HepG2 (cell line): ENCODE results near the gene KNL1. TPM values are rescaled to one million over a fixed set of nuclear protein-coding genes. Genes with fewer than 3 reads are reported as not detected.

Source experiments
- BCL6 ChIP-seq: IDR thresholded peaks from 2 replicates; pipeline ENCODE4 v1.6.1; 2016; ENCODE audit warnings: missing genetic modification reagents, missing compliant biosample characterization
- CCAR2 ChIP-seq: fragments of 200-400 bp; formaldehyde crosslinking; optimal IDR thresholded peaks from 2 replicates; pipeline ENCODE3; 2018; ENCODE audit warnings: low read depth, mild to moderate bottlenecking, low read length, moderate library complexity
- ETV6 ChIP-seq: sonication (generic); formaldehyde crosslinking; conservative IDR thresholded peaks from 2 replicates; pipeline ENCODE4 v1.4.0; 2020; ENCODE audit warnings: missing genetic modification reagents
- GATA4 ChIP-seq: sonication (generic); IDR thresholded peaks from 2 replicates; pipeline ENCODE4 v1.6.1; 2016; ENCODE audit warnings: antibody characterized with exemption, low read depth, borderline replicate concordance
- HOXD1 ChIP-seq: sonication (generic); formaldehyde crosslinking; IDR thresholded peaks from 2 replicates; pipeline ENCODE4 v1.5.0; 2020; ENCODE audit warnings: missing genetic modification reagents
- IKZF1 ChIP-seq: fragments of 450-650 bp; IDR thresholded peaks from 2 replicates; pipeline ENCODE4 v1.7.1; 2016
- KDM3A ChIP-seq: IDR thresholded peaks from 2 replicates; pipeline ENCODE4 v1.6.1; 2018; ENCODE audit warnings: low read depth, missing compliant biosample characterization
- TAF1 ChIP-seq: sonication (generic); formaldehyde crosslinking; IDR thresholded peaks from 2 replicates; pipeline ENCODE4 v1.4.0; 2020; ENCODE audit warnings: missing genetic modification reagents
- ZBTB42 ChIP-seq: sonication (generic); formaldehyde crosslinking; IDR thresholded peaks from 2 replicates; pipeline ENCODE4 v1.5.0; 2020; ENCODE audit warnings: mild to moderate bottlenecking, missing genetic modification reagents
- ZNF160 ChIP-seq: sonication (generic); formaldehyde crosslinking; IDR thresholded peaks from 2 replicates; pipeline ENCODE4 v1.8.0; 2022; ENCODE audit warnings: mild to moderate bottlenecking, inconsistent platforms, missing genetic modification reagents
- ZNF337 ChIP-seq: sonication (generic); formaldehyde crosslinking; IDR thresholded peaks from 2 replicates; pipeline ENCODE4 v1.5.1; 2020; ENCODE audit warnings: missing genetic modification reagents, low read depth, mild to moderate bottlenecking, borderline replicate concordance
- ZNF446 ChIP-seq: sonication (generic); formaldehyde crosslinking; IDR thresholded peaks from 2 replicates; pipeline ENCODE4 v1.5.0; 2020; ENCODE audit warnings: mild to moderate bottlenecking, missing genetic modification reagents
- ZNF670 ChIP-seq: sonication (generic); formaldehyde crosslinking; IDR thresholded peaks from 2 replicates; pipeline ENCODE4 v1.8.0; 2022; ENCODE audit warnings: mild to moderate bottlenecking, missing genetic modification reagents, borderline replicate concordance
- ZNF775 ChIP-seq: sonication (generic); formaldehyde crosslinking; IDR thresholded peaks from 2 replicates; pipeline ENCODE4 v1.4.0; 2020; ENCODE audit warnings: missing genetic modification reagents, mild to moderate bottlenecking, moderate library complexity, borderline replicate concordance
- ZNF891 ChIP-seq: sonication (generic); formaldehyde crosslinking; IDR thresholded peaks from 2 replicates; pipeline ENCODE4 v1.5.0; 2020; ENCODE audit warnings: mild to moderate bottlenecking, missing genetic modification reagents
- polyA plus RNA-seq, 8 experiments: library from polyadenylated mRNA; depleted of rRNA in 3 of 8; stranded (reverse) in 7 of 8; unstranded in 1 of 8; fragments of >200 nt; fragmentation: Illumina TruSeq in 4 of 8; extraction: Trizol in 4 of 8; gene quantifications; 2 replicates each; pipeline versions ENCODE4 v1.2.1 to v1.2.3, GENCODE V29; 2011 to 2016; ENCODE audit warnings: low read depth in 4 of 8, missing spikeins in 1 of 8, mixed read lengths in 1 of 8; ENCODE audit not compliant: insufficient read depth in 1 of 8
- total RNA-seq, 5 experiments: library from RNA; depleted of rRNA; stranded (reverse); fragments of >200 nt; fragmentation: Illumina TruSeq; extraction: Trizol; gene quantifications; 2 replicates each; pipeline ENCODE4 v1.2.3, GENCODE V29; 2016; ENCODE audit warnings: low read depth in 1 of 5
- TF ChIP-seq, protein P1 (sequence below): sonication (generic); formaldehyde crosslinking; IDR thresholded peaks from 2 replicates; pipeline ENCODE4 v1.4.0; 2020; ENCODE audit warnings: mild to moderate bottlenecking, missing genetic modification reagents
- TF ChIP-seq, protein P2 (sequence below): sonication (generic); formaldehyde crosslinking; IDR thresholded peaks from 2 replicates; pipeline ENCODE4 v1.4.0; 2020; ENCODE audit warnings: missing genetic modification reagents, borderline replicate concordance
- TF ChIP-seq, protein P3 (sequence below), 2 experiments: fragments of 450-650 bp in 1 of 2; sonication (generic) in 1 of 2; formaldehyde crosslinking; IDR thresholded peaks; 2 replicates each; pipeline versions ENCODE4 v1.5.0 to v1.8.0; 2020 to 2022; ENCODE audit warnings: mild to moderate bottlenecking in 1 of 2, missing genetic modification reagents in 1 of 2
- TF ChIP-seq, protein P4 (sequence below): sonication (generic); formaldehyde crosslinking; IDR thresholded peaks from 2 replicates; pipeline ENCODE4 v1.5.0; 2020; ENCODE audit warnings: missing genetic modification reagents, mild to moderate bottlenecking, borderline replicate concordance
- TF ChIP-seq, protein P5 (sequence below): sonication (generic); formaldehyde crosslinking; IDR thresholded peaks from 2 replicates; pipeline ENCODE4 v1.5.1; 2020; ENCODE audit warnings: missing genetic modification reagents, mild to moderate bottlenecking, borderline replicate concordance
- TF ChIP-seq, protein P6 (sequence below): sonication (generic); formaldehyde crosslinking; IDR thresholded peaks from 2 replicates; pipeline ENCODE4 v1.4.0; 2020; ENCODE audit warnings: low read depth, mild to moderate bottlenecking, missing genetic modification reagents

The KNL1 gene
- total and polyA plus RNA-seq, 2 of the 13 experiments (the other 11 are each of a cell fraction or from before 2014, with no cell fraction given) = 8.0 to 21.4 TPM

DNA sequence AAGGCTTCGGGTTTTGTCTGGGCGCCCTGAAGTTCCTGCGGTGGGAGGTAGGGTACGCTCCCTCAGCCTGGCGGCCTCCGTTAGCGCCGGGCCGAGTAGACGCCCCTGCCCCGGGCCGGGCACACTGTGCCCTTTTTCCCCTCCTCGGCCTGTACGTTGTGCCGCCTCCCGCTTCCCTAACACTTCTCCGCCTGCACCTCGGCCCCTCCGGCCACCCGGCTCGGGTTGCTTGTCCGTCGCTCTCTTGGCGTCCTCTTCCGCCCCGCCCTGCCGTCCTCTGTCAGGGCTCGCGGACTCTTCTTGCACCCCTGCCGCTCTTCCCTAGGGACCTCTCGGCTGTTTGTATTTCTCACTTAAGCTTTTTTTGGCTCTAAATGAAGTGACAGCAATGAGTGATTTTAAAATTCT is 384 bp downstream of the KNL1 start (continued):
- TF ChIP-seq ETV6 (CRISPR knock-in tag) (0 out of 2 replicates have a peak, but pooled peaks have one; percentile 35), ZNF891 (CRISPR knock-in tag) (peak; percentile 40; the same call in 1 of the 2 replicates), ZNF670 (CRISPR knock-in tag) (peak; percentile 71; the same call in 1 of the 2 replicates), GATA4 (no peak), CCAR2 (no peak), IKZF1 (no peak), HOXD1 (CRISPR knock-in tag) (0 out of 2 replicates have a peak, but pooled peaks have one; percentile 35), KDM3A (CRISPR knock-in tag) (no peak), ZBTB42 (no peak), BCL6 (CRISPR knock-in tag) (no peak), ZNF160 (CRISPR knock-in tag) (no peak), ZNF775 (CRISPR knock-in tag) (no peak), TAF1 (CRISPR knock-in tag) (no peak), ZNF337 (CRISPR knock-in tag) (no peak), ZNF446 (CRISPR knock-in tag) (no peak)
- TF ChIP-seq, protein P1, sequence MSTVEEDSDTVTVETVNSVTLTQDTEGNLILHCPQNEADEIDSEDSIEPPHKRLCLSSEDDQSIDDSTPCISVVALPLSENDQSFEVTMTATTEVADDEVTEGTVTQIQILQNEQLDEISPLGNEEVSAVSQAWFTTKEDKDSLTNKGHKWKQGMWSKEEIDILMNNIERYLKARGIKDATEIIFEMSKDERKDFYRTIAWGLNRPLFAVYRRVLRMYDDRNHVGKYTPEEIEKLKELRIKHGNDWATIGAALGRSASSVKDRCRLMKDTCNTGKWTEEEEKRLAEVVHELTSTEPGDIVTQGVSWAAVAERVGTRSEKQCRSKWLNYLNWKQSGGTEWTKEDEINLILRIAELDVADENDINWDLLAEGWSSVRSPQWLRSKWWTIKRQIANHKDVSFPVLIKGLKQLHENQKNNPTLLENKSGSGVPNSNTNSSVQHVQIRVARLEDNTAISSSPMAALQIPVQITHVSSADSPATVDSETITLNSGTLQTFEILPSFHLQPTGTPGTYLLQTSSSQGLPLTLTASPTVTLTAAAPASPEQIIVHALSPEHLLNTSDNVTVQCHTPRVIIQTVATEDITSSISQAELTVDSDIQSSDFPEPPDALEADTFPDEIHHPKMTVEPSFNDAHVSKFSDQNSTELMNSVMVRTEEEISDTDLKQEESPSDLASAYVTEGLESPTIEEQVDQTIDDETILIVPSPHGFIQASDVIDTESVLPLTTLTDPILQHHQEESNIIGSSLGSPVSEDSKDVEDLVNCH (CRISPR knock-in tag) = no peak
- TF ChIP-seq, protein P2, sequence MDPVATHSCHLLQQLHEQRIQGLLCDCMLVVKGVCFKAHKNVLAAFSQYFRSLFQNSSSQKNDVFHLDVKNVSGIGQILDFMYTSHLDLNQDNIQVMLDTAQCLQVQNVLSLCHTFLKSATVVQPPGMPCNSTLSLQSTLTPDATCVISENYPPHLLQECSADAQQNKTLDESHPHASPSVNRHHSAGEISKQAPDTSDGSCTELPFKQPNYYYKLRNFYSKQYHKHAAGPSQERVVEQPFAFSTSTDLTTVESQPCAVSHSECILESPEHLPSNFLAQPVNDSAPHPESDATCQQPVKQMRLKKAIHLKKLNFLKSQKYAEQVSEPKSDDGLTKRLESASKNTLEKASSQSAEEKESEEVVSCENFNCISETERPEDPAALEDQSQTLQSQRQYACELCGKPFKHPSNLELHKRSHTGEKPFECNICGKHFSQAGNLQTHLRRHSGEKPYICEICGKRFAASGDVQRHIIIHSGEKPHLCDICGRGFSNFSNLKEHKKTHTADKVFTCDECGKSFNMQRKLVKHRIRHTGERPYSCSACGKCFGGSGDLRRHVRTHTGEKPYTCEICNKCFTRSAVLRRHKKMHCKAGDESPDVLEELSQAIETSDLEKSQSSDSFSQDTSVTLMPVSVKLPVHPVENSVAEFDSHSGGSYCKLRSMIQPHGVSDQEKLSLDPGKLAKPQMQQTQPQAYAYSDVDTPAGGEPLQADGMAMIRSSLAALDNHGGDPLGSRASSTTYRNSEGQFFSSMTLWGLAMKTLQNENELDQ (CRISPR knock-in tag) = no peak
- TF ChIP-seq, protein P3, sequence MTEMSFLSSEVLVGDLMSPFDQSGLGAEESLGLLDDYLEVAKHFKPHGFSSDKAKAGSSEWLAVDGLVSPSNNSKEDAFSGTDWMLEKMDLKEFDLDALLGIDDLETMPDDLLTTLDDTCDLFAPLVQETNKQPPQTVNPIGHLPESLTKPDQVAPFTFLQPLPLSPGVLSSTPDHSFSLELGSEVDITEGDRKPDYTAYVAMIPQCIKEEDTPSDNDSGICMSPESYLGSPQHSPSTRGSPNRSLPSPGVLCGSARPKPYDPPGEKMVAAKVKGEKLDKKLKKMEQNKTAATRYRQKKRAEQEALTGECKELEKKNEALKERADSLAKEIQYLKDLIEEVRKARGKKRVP (CRISPR knock-in tag; IDR thresholded peaks at IDR 0.05) = no peak
- TF ChIP-seq, protein P4, sequence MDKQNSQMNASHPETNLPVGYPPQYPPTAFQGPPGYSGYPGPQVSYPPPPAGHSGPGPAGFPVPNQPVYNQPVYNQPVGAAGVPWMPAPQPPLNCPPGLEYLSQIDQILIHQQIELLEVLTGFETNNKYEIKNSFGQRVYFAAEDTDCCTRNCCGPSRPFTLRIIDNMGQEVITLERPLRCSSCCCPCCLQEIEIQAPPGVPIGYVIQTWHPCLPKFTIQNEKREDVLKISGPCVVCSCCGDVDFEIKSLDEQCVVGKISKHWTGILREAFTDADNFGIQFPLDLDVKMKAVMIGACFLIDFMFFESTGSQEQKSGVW = no peak
- TF ChIP-seq, protein P5, sequence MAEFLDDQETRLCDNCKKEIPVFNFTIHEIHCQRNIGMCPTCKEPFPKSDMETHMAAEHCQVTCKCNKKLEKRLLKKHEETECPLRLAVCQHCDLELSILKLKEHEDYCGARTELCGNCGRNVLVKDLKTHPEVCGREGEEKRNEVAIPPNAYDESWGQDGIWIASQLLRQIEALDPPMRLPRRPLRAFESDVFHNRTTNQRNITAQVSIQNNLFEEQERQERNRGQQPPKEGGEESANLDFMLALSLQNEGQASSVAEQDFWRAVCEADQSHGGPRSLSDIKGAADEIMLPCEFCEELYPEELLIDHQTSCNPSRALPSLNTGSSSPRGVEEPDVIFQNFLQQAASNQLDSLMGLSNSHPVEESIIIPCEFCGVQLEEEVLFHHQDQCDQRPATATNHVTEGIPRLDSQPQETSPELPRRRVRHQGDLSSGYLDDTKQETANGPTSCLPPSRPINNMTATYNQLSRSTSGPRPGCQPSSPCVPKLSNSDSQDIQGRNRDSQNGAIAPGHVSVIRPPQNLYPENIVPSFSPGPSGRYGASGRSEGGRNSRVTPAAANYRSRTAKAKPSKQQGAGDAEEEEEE (CRISPR knock-in tag) = no peak
- TF ChIP-seq, protein P6, sequence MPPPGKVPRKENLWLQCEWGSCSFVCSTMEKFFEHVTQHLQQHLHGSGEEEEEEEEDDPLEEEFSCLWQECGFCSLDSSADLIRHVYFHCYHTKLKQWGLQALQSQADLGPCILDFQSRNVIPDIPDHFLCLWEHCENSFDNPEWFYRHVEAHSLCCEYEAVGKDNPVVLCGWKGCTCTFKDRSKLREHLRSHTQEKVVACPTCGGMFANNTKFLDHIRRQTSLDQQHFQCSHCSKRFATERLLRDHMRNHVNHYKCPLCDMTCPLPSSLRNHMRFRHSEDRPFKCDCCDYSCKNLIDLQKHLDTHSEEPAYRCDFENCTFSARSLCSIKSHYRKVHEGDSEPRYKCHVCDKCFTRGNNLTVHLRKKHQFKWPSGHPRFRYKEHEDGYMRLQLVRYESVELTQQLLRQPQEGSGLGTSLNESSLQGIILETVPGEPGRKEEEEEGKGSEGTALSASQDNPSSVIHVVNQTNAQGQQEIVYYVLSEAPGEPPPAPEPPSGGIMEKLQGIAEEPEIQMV = no peak
